AG09319 (cell line): ENCODE data around the gene KRT76.

ENCODE experiments used
- DNase-seq: peaks from one replicate; pipeline ENCODE4 v3.0.0-alpha.2; 2010; ENCODE audit warnings: low read depth; ENCODE audit errors: extremely low read depth
- TF ChIP-seq, protein P1 (sequence below): IDR thresholded peaks from 2 replicates; pipeline ENCODE4 v1.5.1; 2011; ENCODE audit warnings: low read depth, mild to moderate bottlenecking, inconsistent platforms, low read length, moderate library complexity

KRT76 gene

GRCh38 chr12:52807544-52808470 lies 30.7 kb upstream of the KRT76 start:
- TF ChIP-seq, protein P1, sequence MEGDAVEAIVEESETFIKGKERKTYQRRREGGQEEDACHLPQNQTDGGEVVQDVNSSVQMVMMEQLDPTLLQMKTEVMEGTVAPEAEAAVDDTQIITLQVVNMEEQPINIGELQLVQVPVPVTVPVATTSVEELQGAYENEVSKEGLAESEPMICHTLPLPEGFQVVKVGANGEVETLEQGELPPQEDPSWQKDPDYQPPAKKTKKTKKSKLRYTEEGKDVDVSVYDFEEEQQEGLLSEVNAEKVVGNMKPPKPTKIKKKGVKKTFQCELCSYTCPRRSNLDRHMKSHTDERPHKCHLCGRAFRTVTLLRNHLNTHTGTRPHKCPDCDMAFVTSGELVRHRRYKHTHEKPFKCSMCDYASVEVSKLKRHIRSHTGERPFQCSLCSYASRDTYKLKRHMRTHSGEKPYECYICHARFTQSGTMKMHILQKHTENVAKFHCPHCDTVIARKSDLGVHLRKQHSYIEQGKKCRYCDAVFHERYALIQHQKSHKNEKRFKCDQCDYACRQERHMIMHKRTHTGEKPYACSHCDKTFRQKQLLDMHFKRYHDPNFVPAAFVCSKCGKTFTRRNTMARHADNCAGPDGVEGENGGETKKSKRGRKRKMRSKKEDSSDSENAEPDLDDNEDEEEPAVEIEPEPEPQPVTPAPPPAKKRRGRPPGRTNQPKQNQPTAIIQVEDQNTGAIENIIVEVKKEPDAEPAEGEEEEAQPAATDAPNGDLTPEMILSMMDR, result no peak
- DNase-seq, result no peak

GRCh38 chr12:52806821-52807543 lies 29.8 kb upstream of the KRT76 start:
- DNase-seq, result no peak
- TF ChIP-seq, protein P1, result no peak

GRCh38 chr12:52806169-52806811 lies 29.1 kb upstream of the KRT76 start:
- TF ChIP-seq, protein P1, result no peak
- no peak for DNase-seq

- TF ChIP-seq, protein P1, result no peak
- no peak for DNase-seq
These were observed 28.6 kb upstream of the KRT76 start for GRCh38 chr12:52805739-52806138.

GRCh38 chr12:52805000-52805399 lies 27.9 kb upstream of the KRT76 start:
- DNase-seq, result no peak
- TF ChIP-seq, protein P1, result no peak

- no peak for DNase-seq
These were observed 25.3 kb upstream of the KRT76 start for GRCh38 chr12:52802442-52802841.

More at GRCh38 chr12:52802442-52802841, 25.3 kb upstream of the KRT76 start:
- TF ChIP-seq, protein P1, result no peak
